ENCODE results near the gene CPB1. TPM values are rescaled to one million over a fixed set of nuclear protein-coding genes. Genes with fewer than 3 reads are reported as not detected.

CPB1 gene
- total and polyA plus RNA-seq, 4 donors = 0.20 to 0.75 (median 0.57) TPM; not detected in 1

DNA sequence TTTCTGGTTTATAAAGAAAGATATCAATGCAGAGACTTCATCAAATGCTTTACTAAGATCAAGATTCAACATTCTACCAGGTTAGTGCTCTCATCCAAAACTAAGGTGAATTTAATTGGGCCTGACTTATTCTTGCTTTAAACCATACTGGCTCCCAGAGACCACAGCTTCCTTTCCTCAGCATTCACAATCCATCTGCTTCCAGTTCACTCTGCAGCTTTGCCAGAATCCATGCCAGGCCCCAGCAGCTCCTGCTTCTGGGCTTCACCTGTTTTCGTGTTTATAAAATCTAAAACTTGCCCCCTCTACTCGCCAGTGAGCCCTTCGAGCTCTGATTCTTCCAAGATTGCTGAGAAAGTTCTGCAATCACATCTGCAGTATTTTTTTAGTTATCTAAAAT lies 2.3 kb downstream of the CPB1 start:
- Histone ChIP-seq H3K36me3 (ENCODE audit: control insufficient read depth in 4 of 4, insufficient read depth in 3 of 4, low read depth in 1 of 4, low read length in 3 of 4) (no peaks in the 10 kb centered on the region), H3K4me3 (ENCODE audit: low read depth in 1 of 3, low read length in 3 of 3) (no peak overlapping the region), H3K4me1 (ENCODE audit: control insufficient read depth in 4 of 4, insufficient read depth in 4 of 4, low read length in 3 of 4) (no peaks in the 10 kb centered on the region), H3K9ac (ENCODE audit: low read depth in 1 of 2, low read length in 2 of 2) (no peak overlapping the region), H3K27ac (ENCODE audit: low read depth in 1 of 2, low read length in 2 of 2) (no peak overlapping the region), H3K9me3 (ENCODE audit: control insufficient read depth in 4 of 4, low read length in 3 of 4) (no peaks in the 10 kb centered on the region), H3K27me3 (ENCODE audit: control insufficient read depth in 4 of 4, insufficient read depth in 4 of 4, low read length in 3 of 4) (no peaks in the 10 kb centered on the region)
- WGBS = 89% methylated on average over 3 of the region's 3 CpGs
- TF ChIP-seq RXRA (IDR thresholded peaks at IDR 0.05) (no peak), RAD21 (IDR thresholded peaks at IDR 0.05) (no peak), SP1 (IDR thresholded peaks at IDR 0.05) (no peak), JUND (IDR thresholded peaks at IDR 0.05) (no peak), HNF4G (IDR thresholded peaks at IDR 0.05) (no peak), TAF1 (conservative IDR thresholded peaks at IDR 0.05) (no peak), FOXA2 (IDR thresholded peaks at IDR 0.05) (no peak), EGR1 (IDR thresholded peaks at IDR 0.05; ENCODE audit: low read depth in 2 of 2) (no peak)
- TF ChIP-seq, protein P1, sequence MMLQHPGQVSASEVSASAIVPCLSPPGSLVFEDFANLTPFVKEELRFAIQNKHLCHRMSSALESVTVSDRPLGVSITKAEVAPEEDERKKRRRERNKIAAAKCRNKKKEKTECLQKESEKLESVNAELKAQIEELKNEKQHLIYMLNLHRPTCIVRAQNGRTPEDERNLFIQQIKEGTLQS (IDR thresholded peaks at IDR 0.05) = no peak
- no peak for DNase-seq (ENCODE audit: low spot score)

DNA sequence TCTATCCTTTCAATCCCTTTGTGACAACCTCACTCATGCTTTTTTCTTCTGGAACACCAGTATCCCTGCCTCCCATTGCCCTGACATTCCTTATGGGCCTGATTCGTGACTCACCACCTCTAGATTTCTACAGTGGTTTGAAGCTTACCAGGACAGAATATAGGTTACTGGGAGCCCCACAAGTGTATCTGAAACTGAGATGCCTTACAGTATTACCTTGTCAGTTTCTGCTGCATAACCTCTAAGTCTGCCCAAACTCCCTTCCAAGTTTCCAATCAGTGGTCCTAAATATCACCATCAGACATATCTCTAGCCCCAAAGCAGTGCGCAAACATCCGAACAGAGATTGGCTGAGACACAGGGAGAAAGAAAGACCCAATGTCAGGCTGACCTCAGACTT lies 5.6 kb downstream of the CPB1 start:
- 89% methylated on average over 3 of the region's 3 CpGs for WGBS
- H3K27ac ChIP-seq (ENCODE audit: low read depth in 1 of 2, low read length in 2 of 2) = no peak overlapping the region
- no peaks in the 10 kb centered on the region for H3K4me1 ChIP-seq (ENCODE audit: control insufficient read depth in 4 of 4, insufficient read depth in 4 of 4, low read length in 3 of 4)
- H3K4me3 ChIP-seq (ENCODE audit: low read depth in 1 of 3, low read length in 3 of 3) = no peak overlapping the region
- no peaks in the 10 kb centered on the region for H3K9me3 ChIP-seq (ENCODE audit: control insufficient read depth in 4 of 4, low read length in 3 of 4)
- no peak overlapping the region for H3K9ac ChIP-seq (ENCODE audit: low read depth in 1 of 2, low read length in 2 of 2)
- TF ChIP-seq, protein P2, sequence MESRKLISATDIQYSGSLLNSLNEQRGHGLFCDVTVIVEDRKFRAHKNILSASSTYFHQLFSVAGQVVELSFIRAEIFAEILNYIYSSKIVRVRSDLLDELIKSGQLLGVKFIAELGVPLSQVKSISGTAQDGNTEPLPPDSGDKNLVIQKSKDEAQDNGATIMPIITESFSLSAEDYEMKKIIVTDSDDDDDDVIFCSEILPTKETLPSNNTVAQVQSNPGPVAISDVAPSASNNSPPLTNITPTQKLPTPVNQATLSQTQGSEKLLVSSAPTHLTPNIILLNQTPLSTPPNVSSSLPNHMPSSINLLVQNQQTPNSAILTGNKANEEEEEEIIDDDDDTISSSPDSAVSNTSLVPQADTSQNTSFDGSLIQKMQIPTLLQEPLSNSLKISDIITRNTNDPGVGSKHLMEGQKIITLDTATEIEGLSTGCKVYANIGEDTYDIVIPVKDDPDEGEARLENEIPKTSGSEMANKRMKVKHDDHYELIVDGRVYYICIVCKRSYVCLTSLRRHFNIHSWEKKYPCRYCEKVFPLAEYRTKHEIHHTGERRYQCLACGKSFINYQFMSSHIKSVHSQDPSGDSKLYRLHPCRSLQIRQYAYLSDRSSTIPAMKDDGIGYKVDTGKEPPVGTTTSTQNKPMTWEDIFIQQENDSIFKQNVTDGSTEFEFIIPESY (IDR thresholded peaks at IDR 0.05) = no peak
- TF ChIP-seq GABPA (IDR thresholded peaks at IDR 0.05 in 1 of 2, conservative IDR thresholded peaks at IDR 0.05 in 1 of 2) (no peak), JUND (IDR thresholded peaks at IDR 0.05) (no peak), HNF4A (conservative IDR thresholded peaks at IDR 0.05) (no peak), FOXA2 (IDR thresholded peaks at IDR 0.05) (no peak), HNF4G (IDR thresholded peaks at IDR 0.05) (no peak), YY1 (IDR thresholded peaks at IDR 0.05) (no peak), CTCF (IDR thresholded peaks at IDR 0.05; ENCODE audit: low read depth, low read length, missing input control) (no peak), NR2F2 (IDR thresholded peaks at IDR 0.05) (no peak), FOXA1 (IDR thresholded peaks at IDR 0.05) (no peak), RAD21 (IDR thresholded peaks at IDR 0.05) (no peak), EGR1 (IDR thresholded peaks at IDR 0.05; ENCODE audit: low read depth in 2 of 2) (no peak), TAF1 (conservative IDR thresholded peaks at IDR 0.05) (no peak), RXRA (IDR thresholded peaks at IDR 0.05) (no peak), MAX (IDR thresholded peaks at IDR 0.05) (no peak)
- TF ChIP-seq, protein P1 (IDR thresholded peaks at IDR 0.05) = no peak
- TF ChIP-seq, protein P3, sequence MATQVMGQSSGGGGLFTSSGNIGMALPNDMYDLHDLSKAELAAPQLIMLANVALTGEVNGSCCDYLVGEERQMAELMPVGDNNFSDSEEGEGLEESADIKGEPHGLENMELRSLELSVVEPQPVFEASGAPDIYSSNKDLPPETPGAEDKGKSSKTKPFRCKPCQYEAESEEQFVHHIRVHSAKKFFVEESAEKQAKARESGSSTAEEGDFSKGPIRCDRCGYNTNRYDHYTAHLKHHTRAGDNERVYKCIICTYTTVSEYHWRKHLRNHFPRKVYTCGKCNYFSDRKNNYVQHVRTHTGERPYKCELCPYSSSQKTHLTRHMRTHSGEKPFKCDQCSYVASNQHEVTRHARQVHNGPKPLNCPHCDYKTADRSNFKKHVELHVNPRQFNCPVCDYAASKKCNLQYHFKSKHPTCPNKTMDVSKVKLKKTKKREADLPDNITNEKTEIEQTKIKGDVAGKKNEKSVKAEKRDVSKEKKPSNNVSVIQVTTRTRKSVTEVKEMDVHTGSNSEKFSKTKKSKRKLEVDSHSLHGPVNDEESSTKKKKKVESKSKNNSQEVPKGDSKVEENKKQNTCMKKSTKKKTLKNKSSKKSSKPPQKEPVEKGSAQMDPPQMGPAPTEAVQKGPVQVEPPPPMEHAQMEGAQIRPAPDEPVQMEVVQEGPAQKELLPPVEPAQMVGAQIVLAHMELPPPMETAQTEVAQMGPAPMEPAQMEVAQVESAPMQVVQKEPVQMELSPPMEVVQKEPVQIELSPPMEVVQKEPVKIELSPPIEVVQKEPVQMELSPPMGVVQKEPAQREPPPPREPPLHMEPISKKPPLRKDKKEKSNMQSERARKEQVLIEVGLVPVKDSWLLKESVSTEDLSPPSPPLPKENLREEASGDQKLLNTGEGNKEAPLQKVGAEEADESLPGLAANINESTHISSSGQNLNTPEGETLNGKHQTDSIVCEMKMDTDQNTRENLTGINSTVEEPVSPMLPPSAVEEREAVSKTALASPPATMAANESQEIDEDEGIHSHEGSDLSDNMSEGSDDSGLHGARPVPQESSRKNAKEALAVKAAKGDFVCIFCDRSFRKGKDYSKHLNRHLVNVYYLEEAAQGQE (IDR thresholded peaks at IDR 0.05) = no peak
- H3K36me3 ChIP-seq (ENCODE audit: control insufficient read depth in 4 of 4, insufficient read depth in 3 of 4, low read depth in 1 of 4, low read length in 3 of 4) = no peaks in the 10 kb centered on the region
- no peaks in the 10 kb centered on the region for H3K27me3 ChIP-seq (ENCODE audit: control insufficient read depth in 4 of 4, insufficient read depth in 4 of 4, low read length in 3 of 4)
- DNase-seq (ENCODE audit: low spot score) = no peak

Measured in liver (tissue), 9 donors.